Glutamatergic neuron (in vitro differentiated cells): Measurements from ENCODE around the gene CCDC14. TPM values are rescaled to one million over a fixed set of nuclear protein-coding genes. Genes with fewer than 3 reads are reported as not detected.

Experiments
- DNase-seq: peaks from one replicate; pipeline ENCODE4 v3.0.0; 2022
- H3K27ac Mint-ChIP-seq: one replicate; pipeline ENCODE4 v1.8.0; 2020; ENCODE audit warnings: mild to moderate bottlenecking, mixed read lengths, inconsistent platforms; ENCODE audit not compliant: unreplicated experiment
- H3K27me3 Mint-ChIP-seq: one replicate; pipeline ENCODE4 v1.8.0; 2020; ENCODE audit warnings: mild to moderate bottlenecking, moderate library complexity, mixed read lengths, inconsistent platforms; ENCODE audit not compliant: unreplicated experiment
- H3K36me3 Mint-ChIP-seq: one replicate; pipeline ENCODE4 v1.8.0; 2020; ENCODE audit warnings: mild to moderate bottlenecking, mixed read lengths, inconsistent platforms; ENCODE audit not compliant: unreplicated experiment
- H3K4me1 Mint-ChIP-seq: one replicate; pipeline ENCODE4 v1.8.0; 2020; ENCODE audit warnings: mild to moderate bottlenecking, low read depth, mixed read lengths, inconsistent platforms; ENCODE audit not compliant: unreplicated experiment
- H3K4me3 Mint-ChIP-seq: one replicate; pipeline ENCODE4 v1.8.0; 2020; ENCODE audit warnings: mild to moderate bottlenecking, mixed read lengths, inconsistent platforms; ENCODE audit not compliant: unreplicated experiment
- H3K9me3 Mint-ChIP-seq: one replicate; pipeline ENCODE4 v1.8.0; 2020; ENCODE audit warnings: mild to moderate bottlenecking, moderate library complexity, mixed read lengths, inconsistent platforms; ENCODE audit not compliant: unreplicated experiment
- CTCF ChIP-seq: fragments of 200-600 bp; sonication (generic); IDR thresholded peaks from one replicate; pipeline ENCODE4 v1.5.0; 2021; ENCODE audit not compliant: partially characterized antibody, unreplicated experiment
- total RNA-seq: library from RNA; stranded (reverse); fragmentation: NEBNext Ultra II Directional; extraction: Animal tissue kit (Norgen Biotek cat#: 25700); gene quantifications from one replicate; pipeline ENCODE4 v1.2.1, GENCODE V29; 2021; ENCODE audit not compliant: unreplicated experiment

The CCDC14 gene
- total RNA-seq, 1 donor from 2014 or later, result 84.6 TPM

- Mint-ChIP-seq H3K27ac (no peak overlapping the region), H3K4me3 (no peak overlapping the region), H3K4me1 (no peaks in the 10 kb centered on the region), H3K9me3 (no peaks in the 10 kb centered on the region), H3K36me3 (no peaks in the 10 kb centered on the region), H3K27me3 (no peaks in the 10 kb centered on the region)
- no peak for DNase-seq
- no peak for TF ChIP-seq CTCF
These were observed 24.6 kb downstream of the CCDC14 start for GRCh38 chr3:123936400-123936799.

DNA sequence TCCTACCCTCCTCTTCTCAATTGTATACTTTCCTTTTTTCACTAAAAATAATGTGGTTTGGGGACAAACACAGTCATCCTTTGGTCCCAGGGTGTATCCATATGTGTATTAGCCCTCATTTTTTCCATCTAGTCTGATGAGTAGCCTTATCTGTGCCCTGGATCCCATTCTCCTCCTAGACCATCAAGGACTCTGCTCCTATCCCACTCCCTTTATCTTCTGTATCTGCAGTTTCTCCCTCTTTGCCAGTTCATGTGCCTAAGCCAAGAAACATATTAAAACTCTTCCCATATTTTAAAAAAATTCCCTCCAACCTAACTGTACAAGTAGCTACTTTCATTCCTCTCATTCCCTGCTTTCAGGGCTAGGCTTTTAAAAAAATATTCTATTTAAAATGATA is 25.2 kb downstream of the CCDC14 start:
- Mint-ChIP-seq H3K27me3 (no peaks in the 10 kb centered on the region), H3K9me3 (no peaks in the 10 kb centered on the region), H3K36me3 (no peaks in the 10 kb centered on the region), H3K4me3 (no peak overlapping the region), H3K27ac (no peak overlapping the region), H3K4me1 (no peaks in the 10 kb centered on the region)
- no peak for TF ChIP-seq CTCF
- DNase-seq, result no peak

DNA sequence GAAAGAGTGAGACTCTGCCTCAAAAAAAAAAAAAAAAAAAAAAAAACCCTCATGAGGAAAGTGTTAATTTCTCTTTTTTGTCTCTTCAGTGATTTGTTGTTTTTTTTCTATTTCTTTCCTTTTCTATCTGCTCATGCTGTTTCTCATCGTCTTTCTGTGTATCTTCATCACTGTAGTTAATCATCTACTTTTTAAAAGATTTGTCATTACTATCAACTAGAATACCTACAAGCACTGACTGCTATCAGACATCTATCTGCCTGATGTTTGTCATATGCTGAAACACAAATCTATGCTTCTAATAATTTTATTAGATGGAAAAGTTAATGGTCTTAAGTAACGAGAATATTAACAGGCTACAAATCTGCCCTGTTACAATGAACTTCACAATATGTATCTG is 26.8 kb downstream of the CCDC14 start:
- Mint-ChIP-seq H3K4me3 (no peak overlapping the region), H3K4me1 (no peaks in the 10 kb centered on the region), H3K36me3 (no peaks in the 10 kb centered on the region), H3K27ac (peak overlapping the region; percentile 49), H3K9me3 (no peaks in the 10 kb centered on the region), H3K27me3 (no peaks in the 10 kb centered on the region)
- DNase-seq, result no peak
- no peak for TF ChIP-seq CTCF

GRCh38 chr3:123930445-123930844 is 30.6 kb downstream of the CCDC14 start:
- no peak overlapping the region for H3K4me3 Mint-ChIP-seq
- no peaks in the 10 kb centered on the region for H3K36me3 Mint-ChIP-seq

GRCh38 chr3:123929325-123929724 is 31.7 kb downstream of the CCDC14 start:
- DNase-seq, result no peak
- no peaks in the 10 kb centered on the region for H3K36me3 Mint-ChIP-seq
- H3K27me3 Mint-ChIP-seq, result no peaks in the 10 kb centered on the region
- H3K4me1 Mint-ChIP-seq, result no peaks in the 10 kb centered on the region
- no peak overlapping the region for H3K4me3 Mint-ChIP-seq
- TF ChIP-seq CTCF, result no peak
- no peaks in the 10 kb centered on the region for H3K9me3 Mint-ChIP-seq
- H3K27ac Mint-ChIP-seq, result no peak overlapping the region

More at GRCh38 chr3:123930445-123930844, 30.6 kb downstream of the CCDC14 start:
- H3K27me3 Mint-ChIP-seq, result no peaks in the 10 kb centered on the region
- DNase-seq, result no peak
- H3K9me3 Mint-ChIP-seq, result no peaks in the 10 kb centered on the region
- TF ChIP-seq CTCF, result no peak
- H3K4me1 Mint-ChIP-seq, result no peaks in the 10 kb centered on the region
- H3K27ac Mint-ChIP-seq, result no peak overlapping the region
